Uterus (tissue), 4 donors: Measurements from ENCODE around the gene AOAH. TPM values are rescaled to one million over a fixed set of nuclear protein-coding genes. Genes with fewer than 3 reads are reported as not detected.
"Not testable (repeated sequence)": the region's sequence is repeated elsewhere in the genome, so short reads cannot be mapped to it uniquely, and the experiment has no call there.

Source experiments
- DNase-seq, 2 donors: peaks; one replicate each; pipeline ENCODE4 v3.0.0-alpha.2; 2019 to 2020
- H3K27ac ChIP-seq, 2 donors: fragments of 200-600 bp; sonication (generic); 1 replicate in 1 of 2; 2 replicates in 1 of 2; pipeline ENCODE4 v1.5.1; 2016 to 2018
- H3K27me3 ChIP-seq, 2 donors: fragments of 200-600 bp; sonication (generic); one replicate each; pipeline ENCODE4 v1.5.1; 2018 to 2019; ENCODE audit warnings: control low read depth in 1 of 2
- H3K36me3 ChIP-seq, 2 donors: fragments of 200-600 bp; sonication (generic); one replicate each; pipeline ENCODE4 v1.5.1; 2019; ENCODE audit warnings: control low read depth in 1 of 2
- H3K4me1 ChIP-seq, 2 donors: fragments of 200-600 bp; sonication (generic); one replicate each; pipeline ENCODE4 v1.5.1; 2018 to 2019; ENCODE audit warnings: control low read depth in 1 of 2
- H3K4me3 ChIP-seq, 2 donors: fragments of 200-600 bp; sonication (generic); 1 replicate in 1 of 2; 2 replicates in 1 of 2; pipeline ENCODE4 v1.5.1; 2018 to 2019; ENCODE audit warnings: mild to moderate bottlenecking in 1 of 2
- H3K9me3 ChIP-seq, 2 donors: fragments of 200-600 bp; sonication (generic); one replicate each; pipeline ENCODE4 v1.5.1; 2019; ENCODE audit warnings: control low read depth in 1 of 2
- POLR2A ChIP-seq, 2 donors: fragments of 450-650 bp; IDR thresholded peaks; one replicate each; pipeline ENCODE4 v1.6.1; 2016; ENCODE audit warnings: antibody characterized with exemption in 2 of 2, mild to moderate bottlenecking in 1 of 2, moderate library complexity in 1 of 2
- intact Hi-C: fragments of 100-400 bp; cut with DNase I; formaldehyde crosslinking; loops from one replicate; pipeline ENCODE4 v1.15.1; 2023; ENCODE audit warnings: low total_unique reads
- total RNA-seq, 4 donors: library from RNA; depleted of rRNA in 3 of 4; stranded (reverse); fragments of >200 nt in 3 of 4; gene quantifications; one replicate each; pipeline versions ENCODE4 v1.1.0 to v1.2.4, GENCODE V29; 2014 to 2023
- TF ChIP-seq, protein P1 (sequence below), 4 experiments: fragments of 200-600 bp in 2 of 4; fragments of 450-650 bp in 2 of 4; sonication (generic) in 2 of 4; IDR thresholded peaks; one replicate each; pipeline ENCODE4 v1.5.1; 2016 to 2019; ENCODE audit warnings: antibody characterized with exemption in 4 of 4, mild to moderate bottlenecking in 2 of 4, moderate library complexity in 1 of 4
- donor health status: DM: yes; HTN: yes; CAD: no.

AOAH gene
- total RNA-seq, 4 donors from 2014 or later = 5.5 to 60.9 (median 8.6) TPM

GRCh38 chr7:36723291-36723690 lies 1.0 kb downstream of the AOAH start:
- intact Hi-C loops = no loop called here
- Histone ChIP-seq H3K9me3 (no peaks in the 10 kb centered on the region), H3K27ac (no peak overlapping the region), H3K27me3 (no peaks in the 10 kb centered on the region), H3K4me3 (no peak overlapping the region), H3K36me3 (no peaks in the 10 kb centered on the region), H3K4me1 (no peaks in the 10 kb centered on the region)
- DNase-seq = no peak
- TF ChIP-seq, protein P1, sequence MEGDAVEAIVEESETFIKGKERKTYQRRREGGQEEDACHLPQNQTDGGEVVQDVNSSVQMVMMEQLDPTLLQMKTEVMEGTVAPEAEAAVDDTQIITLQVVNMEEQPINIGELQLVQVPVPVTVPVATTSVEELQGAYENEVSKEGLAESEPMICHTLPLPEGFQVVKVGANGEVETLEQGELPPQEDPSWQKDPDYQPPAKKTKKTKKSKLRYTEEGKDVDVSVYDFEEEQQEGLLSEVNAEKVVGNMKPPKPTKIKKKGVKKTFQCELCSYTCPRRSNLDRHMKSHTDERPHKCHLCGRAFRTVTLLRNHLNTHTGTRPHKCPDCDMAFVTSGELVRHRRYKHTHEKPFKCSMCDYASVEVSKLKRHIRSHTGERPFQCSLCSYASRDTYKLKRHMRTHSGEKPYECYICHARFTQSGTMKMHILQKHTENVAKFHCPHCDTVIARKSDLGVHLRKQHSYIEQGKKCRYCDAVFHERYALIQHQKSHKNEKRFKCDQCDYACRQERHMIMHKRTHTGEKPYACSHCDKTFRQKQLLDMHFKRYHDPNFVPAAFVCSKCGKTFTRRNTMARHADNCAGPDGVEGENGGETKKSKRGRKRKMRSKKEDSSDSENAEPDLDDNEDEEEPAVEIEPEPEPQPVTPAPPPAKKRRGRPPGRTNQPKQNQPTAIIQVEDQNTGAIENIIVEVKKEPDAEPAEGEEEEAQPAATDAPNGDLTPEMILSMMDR (IDR thresholded peaks at IDR 0.05) = no peak
- no peak for TF ChIP-seq POLR2A (IDR thresholded peaks at IDR 0.05)

GRCh38 chr7:36719083-36719632 lies 5.1 kb downstream of the AOAH start:
- H3K27ac ChIP-seq = no peak overlapping the region
- H3K27me3 ChIP-seq = no peaks in the 10 kb centered on the region
- H3K4me3 ChIP-seq = no peak overlapping the region
- TF ChIP-seq, protein P1 (IDR thresholded peaks at IDR 0.05) = no peak
- TF ChIP-seq POLR2A (IDR thresholded peaks at IDR 0.05) = no peak
- no peaks in the 10 kb centered on the region for H3K36me3 ChIP-seq
- no peak for DNase-seq
- H3K4me1 ChIP-seq = no peaks in the 10 kb centered on the region
- intact Hi-C loops = no loop called here
- no peaks in the 10 kb centered on the region for H3K9me3 ChIP-seq

DNA sequence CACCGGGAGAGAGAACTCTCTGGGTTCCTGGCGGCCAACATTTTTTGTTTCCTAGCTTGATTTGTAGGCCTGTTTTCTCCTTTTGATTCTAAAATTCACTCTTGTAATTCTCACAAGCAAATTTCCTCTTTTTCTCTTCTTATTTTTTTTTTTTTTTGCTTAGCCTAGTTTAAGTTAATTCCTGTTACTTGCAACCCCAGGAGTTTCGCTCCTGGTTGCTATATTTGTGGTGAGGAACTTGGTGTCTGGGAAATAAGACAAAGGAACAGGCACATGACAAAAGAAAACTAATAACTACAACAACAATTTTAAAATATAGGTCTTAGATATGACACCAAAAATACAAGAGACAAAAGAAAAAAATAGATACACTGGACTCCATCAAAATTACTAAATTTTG lies 6.7 kb downstream of the AOAH start:
- no peaks in the 10 kb centered on the region for H3K4me1 ChIP-seq
- no peak for DNase-seq
- intact Hi-C loops = no loop called here
- no peaks in the 10 kb centered on the region for H3K9me3 ChIP-seq
- no peak overlapping the region for H3K4me3 ChIP-seq
- H3K27ac ChIP-seq = no peak overlapping the region
- H3K27me3 ChIP-seq = no peaks in the 10 kb centered on the region
- H3K36me3 ChIP-seq = no peaks in the 10 kb centered on the region
- TF ChIP-seq, protein P1 (IDR thresholded peaks at IDR 0.05) = no peak
- no peak for TF ChIP-seq POLR2A (IDR thresholded peaks at IDR 0.05)

DNA sequence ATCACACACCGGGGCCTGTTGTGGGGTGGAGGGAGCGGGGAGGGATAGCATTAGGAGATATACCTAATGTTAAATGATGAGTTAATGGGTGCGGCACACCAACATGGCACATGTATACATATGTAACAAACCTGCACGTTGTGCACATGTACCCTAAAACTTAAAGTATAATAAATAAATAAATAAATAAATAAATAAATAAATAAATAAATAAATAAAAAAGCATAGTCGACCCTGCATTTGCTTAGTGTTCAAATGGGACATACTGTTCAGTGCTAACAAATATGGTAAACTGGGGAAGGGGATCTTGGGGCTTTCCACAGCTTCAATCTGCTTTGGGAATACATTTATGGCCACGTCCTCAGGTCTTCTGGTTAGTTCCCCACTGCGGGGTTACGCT lies 7.5 kb downstream of the AOAH start:
- intact Hi-C loops = not testable (repeated sequence)

DNA sequence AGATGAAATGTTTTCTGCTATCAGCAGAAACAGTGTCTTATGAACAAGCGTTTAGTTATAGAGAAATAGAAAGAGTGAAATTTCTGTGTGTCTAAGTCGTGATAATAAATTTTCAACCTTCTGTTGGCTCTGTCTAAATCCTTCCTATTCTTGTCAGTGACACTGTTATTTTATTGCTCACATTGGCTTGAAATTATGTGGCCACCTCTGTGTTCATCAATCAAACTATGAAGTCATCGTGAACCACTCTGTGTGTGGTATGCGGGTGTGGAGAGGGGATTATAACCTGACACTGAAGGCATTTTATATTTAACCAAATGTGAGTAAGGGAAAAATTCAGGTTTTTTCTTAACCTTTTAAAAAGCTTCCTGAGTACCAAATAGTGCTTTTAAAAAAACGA lies 12.3 kb downstream of the AOAH start:
- no peak for DNase-seq
- H3K36me3 ChIP-seq = no peaks in the 10 kb centered on the region
- H3K27ac ChIP-seq = no peak overlapping the region
- no peak overlapping the region for H3K4me3 ChIP-seq
- no peaks in the 10 kb centered on the region for H3K9me3 ChIP-seq
- no peaks in the 10 kb centered on the region for H3K27me3 ChIP-seq
- TF ChIP-seq, protein P1 (IDR thresholded peaks at IDR 0.05) = no peak
- TF ChIP-seq POLR2A (IDR thresholded peaks at IDR 0.05) = no peak
- H3K4me1 ChIP-seq = no peaks in the 10 kb centered on the region
- intact Hi-C loops = no loop called here

More for the DNA sequence above, 7.5 kb downstream of the AOAH start:
- not testable (repeated sequence) for DNase-seq, H3K27ac ChIP-seq, H3K4me3 ChIP-seq, H3K27me3 ChIP-seq, H3K4me1 ChIP-seq, H3K9me3 ChIP-seq, H3K36me3 ChIP-seq

- no peak for DNase-seq
- Histone ChIP-seq H3K4me1 (no peaks in the 10 kb centered on the region), H3K9me3 (no peaks in the 10 kb centered on the region), H3K27me3 (no peaks in the 10 kb centered on the region), H3K4me3 (no peak overlapping the region), H3K36me3 (no peaks in the 10 kb centered on the region), H3K27ac (no peak overlapping the region)
- TF ChIP-seq, protein P1 (IDR thresholded peaks at IDR 0.05) = no peak
- TF ChIP-seq POLR2A (IDR thresholded peaks at IDR 0.05) = no peak
- intact Hi-C loops = no loop called here
Measured at GRCh38 chr7:36711256-36711655, 13.0 kb downstream of the AOAH start.
